HL-60/S4 (cell line): ENCODE measurements around the gene ADRM1.

Source experiments
- in situ Hi-C: fragments of 300-500 bp; cut with MboI; formaldehyde crosslinking; loops from 2 replicates; pipeline ENCODE4 v1.14.3; 2022; ENCODE audit warnings: low sequenced_read_pairs

Gene ADRM1

DNA sequence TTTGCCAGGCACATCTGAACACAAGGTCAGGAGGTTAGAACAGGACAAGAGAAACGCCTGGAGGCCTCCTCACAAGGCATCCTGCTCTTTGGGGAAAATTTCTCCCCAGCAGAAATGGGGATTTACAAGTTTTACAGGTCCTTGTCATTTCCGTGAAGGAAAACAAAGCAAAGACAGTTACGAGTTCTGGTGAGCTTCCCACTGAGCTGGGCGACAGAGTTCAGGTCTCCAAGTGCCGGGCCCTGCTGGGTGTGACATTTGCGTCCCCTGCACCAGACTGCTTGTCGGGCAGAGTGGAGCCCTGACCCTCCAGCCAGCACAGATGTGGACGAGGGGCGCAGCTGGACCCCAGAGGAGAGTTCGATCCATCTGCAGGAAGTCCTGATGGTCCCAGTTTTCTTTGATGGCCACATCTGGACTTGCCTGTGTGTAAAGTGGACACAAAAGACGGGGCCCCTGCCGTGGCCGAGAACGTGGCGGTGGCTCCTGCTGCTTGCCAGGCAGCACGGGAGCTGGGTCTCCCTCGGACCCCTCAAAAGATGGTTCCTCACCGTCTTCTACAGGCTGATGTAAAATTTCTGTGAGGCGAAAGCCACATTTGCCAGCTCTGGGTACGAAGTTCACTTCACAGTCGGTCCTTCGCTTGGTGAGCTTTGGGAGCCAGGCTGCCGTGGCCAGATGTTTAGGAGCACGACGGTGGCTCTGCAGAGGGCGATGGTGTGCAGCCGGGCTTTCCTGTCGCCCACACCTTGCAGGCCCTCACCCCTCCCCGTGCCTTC lies 5.2 kb upstream of the ADRM1 start:
- in situ Hi-C loops, result no loop called here

- in situ Hi-C loops, result no loop called here
Measured at GRCh38 chr20:62298577-62299249, 4.1 kb upstream of the ADRM1 start.

DNA sequence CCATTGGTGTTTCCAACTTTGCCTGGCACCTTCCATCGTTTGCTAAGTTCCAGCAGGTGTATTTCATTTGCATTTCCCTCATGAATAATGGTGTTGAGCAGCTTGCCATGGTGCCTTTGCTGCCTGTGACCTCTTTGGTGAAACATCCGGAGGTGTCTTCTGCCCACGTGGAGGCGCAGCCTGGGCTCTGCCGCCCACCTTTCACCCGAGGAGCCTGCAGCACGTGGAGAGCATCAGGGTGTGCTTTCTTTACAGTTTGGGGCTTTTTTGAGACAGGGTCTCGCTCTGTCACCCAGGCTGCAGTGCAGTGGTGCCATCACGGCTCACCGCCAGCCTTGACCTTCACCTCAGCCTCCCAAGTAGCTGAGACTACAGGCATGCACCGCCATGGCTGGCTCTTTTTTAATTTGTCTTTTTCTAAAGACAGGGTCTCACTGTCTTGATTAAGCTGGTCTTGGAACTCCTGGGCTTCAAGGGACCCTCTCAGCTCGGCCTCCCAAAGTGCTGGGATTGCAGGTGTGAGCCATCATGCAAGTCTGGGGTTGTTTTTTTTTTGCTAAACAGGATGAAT lies 3.0 kb upstream of the ADRM1 start:
- in situ Hi-C loops, result loop anchor here (10.0 kb wide), 1 partner anchor 495 kb away; the partner anchor contains the start of gene MRGBP

DNA sequence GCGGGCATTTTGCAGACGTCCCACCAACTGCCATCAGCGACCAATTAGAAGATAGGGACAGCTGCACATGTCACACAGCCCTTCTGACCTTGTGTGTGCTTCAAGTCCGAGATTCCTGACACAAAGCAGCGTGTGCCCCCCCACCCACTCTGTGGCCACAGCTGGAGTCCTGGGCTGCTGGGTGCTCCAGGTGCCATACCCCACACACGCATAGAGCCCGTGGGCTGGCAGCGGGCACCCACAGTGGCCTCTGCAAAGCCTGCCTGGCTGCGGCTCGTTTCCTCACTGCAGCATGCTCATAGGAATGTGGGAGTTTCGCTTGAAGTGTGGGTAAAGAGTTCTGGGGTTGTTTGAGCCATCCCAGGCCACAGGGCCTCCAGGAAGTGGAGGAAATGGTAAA lies 2.5 kb upstream of the ADRM1 start:
- in situ Hi-C loops, result loop anchor here (10.0 kb wide), 1 partner anchor 494 kb away; the partner anchor contains the start of gene MRGBP

GRCh38 chr20:62301111-62301668 lies 1.6 kb upstream of the ADRM1 start:
- in situ Hi-C loops, result loop anchor here (10.0 kb wide), 1 partner anchor 494 kb away; the partner anchor contains the start of gene MRGBP

DNA sequence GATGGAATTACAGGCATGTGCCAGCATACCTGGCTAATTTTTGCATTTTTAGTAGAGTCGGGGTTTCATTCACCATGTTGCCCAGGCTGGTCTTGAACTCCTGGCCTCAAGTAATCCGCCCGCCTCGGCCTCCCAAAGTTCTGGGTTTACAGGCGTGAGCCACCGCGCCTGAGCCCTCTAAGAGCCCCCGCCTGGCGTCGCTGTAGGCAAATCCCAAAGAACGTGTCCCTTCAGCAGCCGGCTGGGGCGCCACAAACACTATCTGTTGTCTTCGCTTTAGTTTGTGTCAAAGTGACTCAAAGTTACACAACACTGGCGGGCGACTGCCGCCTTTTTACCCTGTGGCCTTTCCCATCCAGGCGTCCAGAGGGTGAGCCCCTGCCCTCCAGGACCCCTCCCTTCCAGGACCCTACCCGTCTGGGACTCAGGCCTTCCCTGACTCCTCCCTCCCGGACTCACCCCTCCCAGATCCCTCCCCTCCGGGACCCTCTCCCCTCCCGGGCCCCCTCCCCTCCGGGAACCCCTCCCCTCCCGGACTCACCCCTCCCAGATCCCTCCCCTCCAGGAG lies 940 bp upstream of the ADRM1 start:
- in situ Hi-C loops, result loop anchor here (10.0 kb wide), 1 partner anchor 493 kb away; the partner anchor contains the start of gene MRGBP

- in situ Hi-C loops, result loop anchor here (10.0 kb wide), 1 partner anchor 492 kb away; the partner anchor contains the start of gene MRGBP
Measured at GRCh38 chr20:62303062-62303339, 204 bp downstream of the ADRM1 start.

DNA sequence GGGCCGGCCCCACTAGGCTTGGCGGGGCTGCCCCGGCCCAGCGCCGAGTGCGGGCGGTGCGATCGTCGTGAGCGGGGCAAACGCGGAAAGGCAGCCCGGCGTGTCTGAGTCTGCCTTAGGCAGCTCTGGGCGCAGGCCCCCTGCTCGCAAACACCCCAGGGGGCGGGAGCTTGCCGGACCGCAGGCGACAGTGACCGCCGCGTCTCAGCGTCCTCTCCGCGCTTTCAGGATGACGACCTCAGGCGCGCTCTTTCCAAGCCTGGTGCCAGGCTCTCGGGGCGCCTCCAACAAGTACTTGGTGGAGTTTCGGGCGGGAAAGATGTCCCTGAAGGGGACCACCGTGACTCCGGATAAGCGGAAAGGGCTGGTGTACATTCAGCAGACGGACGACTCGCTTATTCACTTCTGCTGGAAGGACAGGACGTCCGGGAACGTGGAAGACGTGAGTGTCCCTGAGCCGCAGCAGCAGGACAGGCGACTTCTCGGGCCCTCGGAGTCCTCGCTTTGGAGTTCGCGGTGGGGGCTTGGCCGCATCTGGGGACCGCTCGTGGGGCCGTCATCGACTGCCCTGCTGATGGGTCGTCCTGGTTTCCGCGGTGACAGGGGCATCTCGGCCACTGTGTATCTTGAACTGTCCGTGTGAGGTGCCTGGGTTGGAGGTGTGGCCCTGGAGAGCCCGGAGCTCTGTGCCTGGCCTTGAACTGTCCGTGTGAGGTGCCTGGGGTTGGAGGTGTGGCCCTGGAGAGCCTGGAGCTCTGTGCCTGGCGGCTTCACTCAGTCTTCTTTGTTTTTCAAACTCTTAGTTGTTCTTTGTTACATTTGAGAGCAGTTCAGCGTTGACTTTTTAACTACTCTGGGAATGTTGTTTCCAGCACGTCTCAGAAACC lies 786 bp downstream of the ADRM1 start:
- in situ Hi-C loops, result loop anchor here (10.0 kb wide), 1 partner anchor 491 kb away; the partner anchor contains the start of gene MRGBP

DNA sequence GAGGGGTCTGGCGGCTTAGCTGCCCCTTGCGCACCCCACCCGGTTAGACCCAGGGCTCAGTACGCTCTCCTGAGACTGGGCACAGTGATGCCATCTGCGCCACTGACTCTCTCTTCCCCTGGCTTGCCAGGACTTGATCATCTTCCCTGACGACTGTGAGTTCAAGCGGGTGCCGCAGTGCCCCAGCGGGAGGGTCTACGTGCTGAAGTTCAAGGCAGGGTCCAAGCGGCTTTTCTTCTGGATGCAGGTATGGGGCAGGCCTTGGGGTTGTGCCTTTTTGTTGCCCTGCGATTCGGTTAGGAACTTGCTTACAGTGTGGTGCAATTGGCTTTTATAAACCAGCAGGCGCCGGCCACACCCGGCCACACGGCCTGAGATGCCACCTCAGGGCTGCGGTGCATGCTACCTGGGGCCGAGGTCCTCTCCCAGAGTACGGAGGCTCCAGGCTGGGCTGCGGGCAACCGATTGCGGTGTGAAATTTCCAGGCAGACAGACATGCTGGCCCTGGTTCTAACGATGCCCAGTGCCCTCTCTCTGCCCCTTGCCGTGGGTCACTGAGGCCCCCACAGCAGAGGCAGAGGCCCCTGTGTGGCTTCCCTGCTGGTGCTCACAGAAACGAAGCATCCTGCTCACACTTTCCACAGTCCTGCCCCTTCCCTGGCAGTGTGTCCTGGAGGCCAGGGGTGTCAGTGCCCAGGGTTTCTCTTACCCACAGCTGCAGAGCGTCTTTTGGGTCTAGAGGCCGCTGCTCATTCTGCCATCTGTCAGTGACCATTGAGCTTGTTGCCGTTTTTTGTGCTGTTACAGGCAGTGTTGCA lies 1.7 kb downstream of the ADRM1 start:
- in situ Hi-C loops, result loop anchor here (10.0 kb wide), 1 partner anchor 490 kb away; the partner anchor contains the start of gene MRGBP

DNA sequence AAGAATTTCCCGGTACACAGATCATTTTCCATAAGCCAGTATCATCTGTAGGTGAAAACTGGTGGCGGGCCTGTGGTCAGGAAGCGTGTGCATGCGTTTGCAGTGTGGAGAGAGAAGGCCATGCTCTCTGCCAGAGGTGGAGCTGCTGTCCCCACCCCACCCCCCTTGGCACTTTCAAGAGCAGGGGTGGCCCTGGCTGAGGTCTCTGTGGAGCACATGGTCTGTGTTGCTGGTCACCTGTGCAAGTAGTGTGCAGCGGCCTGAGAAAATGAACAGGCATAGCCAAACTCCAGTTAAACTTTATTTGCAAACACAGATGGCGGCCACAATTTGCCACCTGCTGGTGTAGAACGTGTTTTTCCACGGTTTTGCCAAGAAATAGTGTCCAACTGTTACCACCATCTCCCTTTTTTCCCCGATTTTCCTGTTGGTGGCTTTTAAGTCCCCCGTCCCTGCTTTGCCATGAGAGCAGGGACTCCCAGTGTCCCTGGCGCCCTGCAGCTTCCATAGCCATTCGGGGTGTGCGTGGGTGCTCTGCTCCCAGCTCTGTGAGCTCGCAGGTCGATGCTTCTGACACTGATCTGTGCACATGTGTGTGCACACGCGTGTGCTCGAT lies 2.5 kb downstream of the ADRM1 start:
- in situ Hi-C loops, result loop anchor here (10.0 kb wide), 1 partner anchor 490 kb away; the partner anchor contains the start of gene MRGBP

DNA sequence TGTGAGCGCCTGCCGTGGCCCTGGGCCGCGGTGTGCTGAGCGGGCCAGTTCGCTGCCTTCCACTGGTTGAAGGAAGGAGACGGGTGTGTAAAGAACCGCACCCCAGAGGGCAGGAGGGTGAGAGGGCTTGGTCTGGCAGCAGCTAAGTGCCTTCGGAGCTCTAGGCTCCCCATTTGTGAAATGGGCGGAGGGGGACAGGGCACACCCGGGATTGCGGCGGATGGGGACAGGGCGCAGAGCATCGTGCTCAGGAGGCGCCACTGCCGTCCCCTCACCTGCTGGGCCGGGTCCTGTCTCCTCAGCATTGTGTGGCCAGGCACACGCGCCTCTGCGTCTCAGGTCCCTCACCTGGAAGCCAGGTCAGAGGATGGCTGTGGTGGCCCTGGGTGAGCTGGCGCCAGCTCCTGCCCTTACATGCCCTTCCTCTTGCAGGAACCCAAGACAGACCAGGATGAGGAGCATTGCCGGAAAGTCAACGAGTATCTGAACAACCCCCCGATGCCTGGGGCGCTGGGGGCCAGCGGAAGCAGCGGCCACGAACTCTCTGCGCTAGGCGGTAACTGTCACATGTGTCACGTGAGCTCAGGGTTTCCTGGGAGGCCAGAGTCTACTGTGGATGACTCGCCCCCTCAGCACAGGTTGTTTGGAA lies 3.1 kb downstream of the ADRM1 start:
- in situ Hi-C loops, result loop anchor here (10.0 kb wide), 1 partner anchor 489 kb away; the partner anchor contains the start of gene MRGBP

DNA sequence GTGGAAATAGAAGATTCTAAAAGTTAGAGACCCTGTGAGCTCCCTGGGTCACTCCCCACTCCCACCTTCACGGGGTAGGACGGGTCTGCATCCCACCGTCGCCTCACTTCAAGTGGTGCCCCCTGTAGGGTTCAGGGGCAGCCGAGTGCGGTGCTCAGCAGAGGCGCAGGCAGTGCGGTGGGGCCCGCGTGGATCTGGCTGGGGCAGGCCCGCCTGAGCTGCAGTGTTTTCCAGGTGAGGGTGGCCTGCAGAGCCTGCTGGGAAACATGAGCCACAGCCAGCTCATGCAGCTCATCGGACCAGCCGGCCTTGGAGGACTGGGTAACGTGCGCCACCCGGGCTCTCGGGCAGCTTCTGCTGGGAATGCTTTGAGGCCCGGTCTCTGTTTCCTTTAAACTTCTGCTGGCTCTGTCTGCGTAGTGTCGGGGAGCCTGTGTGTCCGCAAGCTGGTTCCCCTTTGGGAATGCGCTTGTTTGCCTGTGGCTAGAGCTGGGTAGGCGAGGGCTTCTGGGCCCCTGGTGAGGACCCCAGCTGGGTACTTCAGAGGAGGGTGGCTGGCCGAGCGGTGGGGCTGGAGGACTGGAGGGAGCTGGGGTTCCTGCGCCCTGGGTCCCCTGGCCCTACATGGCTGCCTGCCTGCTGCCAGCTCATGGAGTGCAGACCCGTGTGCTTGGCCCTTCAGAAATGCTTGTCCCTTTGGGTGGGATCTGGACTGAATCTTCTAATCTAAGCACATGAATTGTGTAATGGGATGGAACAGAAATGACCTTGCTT lies 3.8 kb downstream of the ADRM1 start:
- in situ Hi-C loops, result loop anchor here (10.0 kb wide), 1 partner anchor 488 kb away; the partner anchor contains the start of gene MRGBP

DNA sequence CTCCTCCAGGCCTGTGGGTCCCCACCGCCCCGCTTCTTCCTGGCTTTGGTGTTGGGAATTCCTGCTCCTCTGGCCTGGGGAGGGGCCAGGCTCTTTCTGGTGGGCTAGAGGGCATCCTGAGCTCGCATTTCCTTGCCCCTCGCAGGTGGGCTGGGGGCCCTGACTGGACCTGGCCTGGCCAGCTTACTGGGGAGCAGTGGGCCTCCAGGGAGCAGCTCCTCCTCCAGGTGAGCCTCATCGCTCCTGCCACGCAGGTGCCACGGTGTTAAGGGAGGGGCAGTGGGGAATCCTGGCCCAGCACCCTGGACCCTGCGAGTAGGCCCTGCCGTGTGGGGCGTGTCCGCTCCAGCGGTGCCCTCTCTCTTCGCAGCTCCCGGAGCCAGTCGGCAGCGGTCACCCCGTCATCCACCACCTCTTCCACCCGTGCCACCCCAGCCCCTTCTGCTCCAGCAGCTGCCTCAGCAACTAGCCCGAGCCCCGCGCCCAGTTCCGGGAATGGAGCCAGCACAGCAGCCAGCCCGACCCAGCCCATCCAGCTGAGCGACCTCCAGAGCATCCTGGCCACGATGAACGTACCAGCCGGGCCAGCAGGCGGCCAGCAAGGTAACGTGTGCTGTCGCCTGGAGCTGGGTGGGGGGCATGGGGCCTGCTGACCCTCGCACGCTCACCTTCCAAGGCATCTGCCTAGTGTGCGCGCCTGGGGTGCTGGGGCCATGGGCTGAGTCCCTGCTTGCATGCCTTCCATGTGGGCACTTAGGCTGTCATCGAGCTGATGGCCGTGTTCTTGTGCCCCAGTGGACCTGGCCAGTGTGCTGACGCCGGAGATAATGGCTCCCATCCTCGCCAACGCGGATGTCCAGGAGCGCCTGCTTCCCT lies 4.7 kb downstream of the ADRM1 start:
- in situ Hi-C loops, result loop anchor here (10.0 kb wide), 1 partner anchor 487 kb away; the partner anchor contains the start of gene MRGBP

DNA sequence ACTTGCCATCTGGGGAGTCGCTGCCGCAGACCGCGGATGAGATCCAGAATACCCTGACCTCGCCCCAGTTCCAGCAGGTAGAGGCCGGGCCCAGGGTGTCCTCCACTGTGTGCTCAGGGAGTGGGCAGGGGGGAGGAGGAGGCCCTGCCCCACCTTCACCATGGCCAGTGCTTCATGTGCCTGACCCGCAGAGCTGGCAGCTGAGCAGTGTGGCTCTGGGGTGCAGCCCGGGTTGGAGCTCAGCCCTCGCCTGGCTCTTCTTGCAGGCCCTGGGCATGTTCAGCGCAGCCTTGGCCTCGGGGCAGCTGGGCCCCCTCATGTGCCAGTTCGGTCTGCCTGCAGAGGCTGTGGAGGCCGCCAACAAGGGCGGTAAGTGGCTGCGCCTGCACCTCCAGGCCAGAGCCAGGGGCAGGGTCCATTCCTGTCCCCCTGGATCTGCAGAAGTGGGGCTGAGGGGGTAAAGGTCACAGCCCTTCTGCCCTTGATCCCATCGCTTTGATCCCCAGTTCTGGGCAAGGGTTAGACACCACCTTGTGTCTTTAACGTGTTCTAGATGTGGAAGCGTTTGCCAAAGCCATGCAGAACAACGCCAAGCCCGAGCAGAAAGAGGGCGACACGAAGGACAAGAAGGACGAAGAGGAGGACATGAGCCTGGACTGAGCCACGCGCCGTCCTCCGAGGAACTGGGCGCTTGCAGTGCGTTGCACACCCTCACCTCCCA lies 5.5 kb downstream of the ADRM1 start:
- in situ Hi-C loops, result loop anchor here (10.0 kb wide), 1 partner anchor 487 kb away; the partner anchor contains the start of gene MRGBP

DNA sequence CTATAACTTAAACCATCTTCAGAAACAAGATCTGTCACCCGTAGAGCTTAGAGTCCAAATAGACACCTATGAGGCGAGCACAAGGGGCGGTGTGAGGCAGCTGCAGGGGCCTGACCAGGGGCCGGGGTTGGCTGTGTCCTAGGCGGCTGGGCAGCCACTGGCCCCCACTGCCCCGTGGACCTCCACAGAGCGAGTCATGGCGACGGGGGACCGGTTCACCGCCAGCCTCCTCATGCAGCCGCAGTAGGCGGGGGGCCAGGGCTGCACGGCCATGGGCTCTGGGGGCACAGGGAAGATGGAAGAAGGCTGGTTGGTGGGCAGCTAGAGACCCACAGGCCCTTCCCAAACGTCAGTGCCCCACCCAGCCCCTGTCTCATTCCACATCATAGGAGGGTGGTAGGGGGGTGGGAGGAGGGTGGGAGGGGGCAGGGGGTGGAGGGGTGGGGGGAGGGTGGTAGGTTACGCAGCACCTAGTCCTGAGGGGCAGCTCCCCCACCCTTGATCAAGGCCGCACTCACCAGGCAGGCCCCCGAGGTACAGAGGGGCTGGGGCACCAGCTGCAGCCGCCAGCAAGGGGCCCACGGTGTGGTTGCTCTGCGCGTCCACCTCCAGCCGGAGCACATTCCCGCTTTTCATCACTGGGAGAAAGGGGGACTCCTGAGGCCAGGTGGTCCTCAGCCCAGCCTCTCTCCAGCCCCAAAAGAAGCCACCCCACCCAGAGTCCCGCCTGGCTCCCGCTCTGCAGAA lies 6.6 kb downstream of the ADRM1 start:
- in situ Hi-C loops, result loop anchor here (10.0 kb wide), 1 partner anchor 485 kb away; the partner anchor contains the start of gene MRGBP
